Transverse colon (tissue), 4 donors: Measurements from ENCODE around the gene PTPRG. TPM values are rescaled to one million over a fixed set of nuclear protein-coding genes. Genes with fewer than 3 reads are reported as not detected.

Experiments used
- DNase-seq: peaks from one replicate; pipeline ENCODE4 v3.0.0-alpha.2; 2019
- H3K27ac ChIP-seq, 4 donors: fragments of 200-600 bp; sonication (generic); 2 replicates each; pipeline ENCODE4 v1.5.1; 2016 to 2018; ENCODE audit warnings: inconsistent platforms in 4 of 4
- H3K27me3 ChIP-seq: fragments of 200-600 bp; sonication (generic); 2 replicates; pipeline ENCODE4 v1.5.1; 2017; ENCODE audit warnings: inconsistent platforms
- H3K36me3 ChIP-seq, 4 donors: fragments of 200-600 bp; sonication (generic); 2 replicates each; pipeline ENCODE4 v1.5.1; 2017 to 2019; ENCODE audit warnings: inconsistent platforms in 4 of 4
- H3K4me1 ChIP-seq, 4 donors: fragments of 200-600 bp; sonication (generic); 2 replicates each; pipeline ENCODE4 v1.5.1; 2017 to 2020; ENCODE audit warnings: inconsistent platforms in 4 of 4
- H3K4me3 ChIP-seq, 4 donors: fragments of 200-600 bp; sonication (generic); 1 replicate in 1 of 4; 2 replicates in 3 of 4; pipeline versions ENCODE4 v1.5.1 to v1.6.1; 2017 to 2019; ENCODE audit warnings: inconsistent platforms in 4 of 4
- H3K9me3 ChIP-seq, 2 donors: fragments of 200-600 bp; sonication (generic); 2 replicates each; pipeline ENCODE4 v1.5.1; 2017 to 2019; ENCODE audit warnings: inconsistent platforms in 2 of 2
- EP300 ChIP-seq: sonication (generic); formaldehyde crosslinking; IDR thresholded peaks from one replicate; pipeline ENCODE4 v1.6.1; 2017; ENCODE audit warnings: antibody characterized with exemption, low read depth
- POLR2A ChIP-seq: fragments of 450-650 bp; IDR thresholded peaks from one replicate; pipeline ENCODE4 v1.6.1; 2016; ENCODE audit warnings: antibody characterized with exemption, mild to moderate bottlenecking, moderate library complexity
- POLR2AphosphoS5 ChIP-seq, 3 donors: sonication (generic); formaldehyde crosslinking; IDR thresholded peaks; one replicate each; pipeline ENCODE4 v1.6.1; 2016; ENCODE audit warnings: antibody characterized with exemption in 3 of 3
- WGBS, 2 donors: methylation state at CpG; one replicate each; pipeline ENCODE4 v1.1.5; 2018; ENCODE audit warnings: low coverage in 1 of 2; 5-methylcytosine and 5-hydroxymethylcytosine counted together
- in situ Hi-C, 4 donors: fragments of 200-750 bp; cut with MboI; loops; one replicate each; pipeline versions ENCODE4 v1.15.0 to v1.15.1; 2017; ENCODE audit warnings: low sequenced_read_pairs in 3 of 4, low pct_ligation_motif_present in 1 of 4, low pct_unique_long_range_greater_than_20kb in 1 of 4
- intact Hi-C: fragments of 100-400 bp; cut with DNase I; formaldehyde crosslinking; loops from one replicate; pipeline ENCODE4 v1.15.1; 2023; ENCODE audit warnings: low total_unique reads
- total RNA-seq, 4 donors: library from RNA; depleted of rRNA; stranded (reverse); fragments of >200 nt; gene quantifications; one replicate each; pipeline ENCODE4 v1.1.0, GENCODE V29; 2016
- TF ChIP-seq, protein P1 (sequence below), 5 experiments: fragments of 200-600 bp in 3 of 5; fragments of 450-650 bp in 2 of 5; sonication (generic) in 3 of 5; IDR thresholded peaks; 1 replicate in 2 of 5; 2 replicates in 3 of 5; pipeline ENCODE4 v1.5.1; 2016 to 2017; ENCODE audit warnings: antibody characterized with exemption in 5 of 5, inconsistent platforms in 3 of 5, mild to moderate bottlenecking in 2 of 5, moderate library complexity in 1 of 5

The PTPRG gene
- total RNA-seq, 4 donors from 2014 or later, result 29.2 to 83.4 (median 41.6) TPM

DNA sequence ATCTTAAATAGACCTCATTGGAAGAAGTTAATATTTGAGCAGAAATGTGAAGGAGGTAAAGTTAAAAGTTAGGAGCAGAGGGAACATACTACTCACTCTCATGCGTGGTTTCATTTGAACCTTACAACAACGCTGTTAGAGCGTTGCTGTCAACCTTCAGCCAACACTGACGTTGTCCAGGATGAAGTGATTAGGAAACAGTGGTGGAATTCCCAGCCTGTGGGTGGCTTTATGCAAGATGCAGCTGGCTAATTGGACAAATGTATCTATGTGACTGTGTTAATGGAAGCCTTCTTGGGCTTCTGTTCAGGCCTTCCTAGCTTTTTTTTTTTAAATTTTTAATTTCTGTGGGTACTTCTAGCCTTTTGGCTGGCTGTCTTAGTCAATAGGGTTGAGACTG is 40.5 kb downstream of the PTPRG start:
- in situ Hi-C loops (no loop called here), intact Hi-C loops (no loop called here)
- no peaks in the 10 kb centered on the region for H3K36me3 ChIP-seq
- H3K27me3 ChIP-seq, result no peaks in the 10 kb centered on the region
- WGBS, 2 donors, result 63 to 82% methylated on average over 4 of the region's 4 CpGs
- no peaks in the 10 kb centered on the region for H3K9me3 ChIP-seq
- no peak for TF ChIP-seq EP300
- TF ChIP-seq POLR2AphosphoS5 (IDR thresholded peaks at IDR 0.05), result peak in 2 of 3 donors; percentile 56 to 64
- H3K4me3 ChIP-seq, result no peak overlapping the region
- DNase-seq, result no peak
- H3K27ac ChIP-seq, result no peak overlapping the region
- no peaks in the 10 kb centered on the region for H3K4me1 ChIP-seq

DNA sequence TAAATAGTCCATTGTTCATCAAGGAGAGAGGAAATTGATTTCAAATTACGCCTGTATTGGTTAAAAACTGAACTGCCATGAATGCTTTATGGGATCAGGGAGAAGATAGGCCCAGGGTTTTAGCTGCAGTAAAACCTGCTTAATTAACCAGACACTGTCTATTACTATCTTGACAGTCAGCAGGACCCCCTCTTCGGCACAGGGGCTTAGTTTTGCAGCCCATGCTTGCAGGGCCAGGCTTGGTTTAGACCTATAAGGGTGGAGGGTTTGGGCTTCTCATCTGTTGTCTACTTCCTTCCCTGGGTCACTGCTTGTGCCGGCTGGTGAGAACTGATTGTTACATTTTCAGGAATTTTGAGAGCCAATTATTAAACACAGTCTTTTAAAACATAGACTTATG is 41.1 kb downstream of the PTPRG start:
- 77 to 85% methylated on average over 3 of the region's 3 CpGs for WGBS, 2 donors
- TF ChIP-seq EP300, result no peak
- TF ChIP-seq POLR2A, result no peak
- TF ChIP-seq POLR2AphosphoS5 (IDR thresholded peaks at IDR 0.05), result no peak
- TF ChIP-seq, protein P1, sequence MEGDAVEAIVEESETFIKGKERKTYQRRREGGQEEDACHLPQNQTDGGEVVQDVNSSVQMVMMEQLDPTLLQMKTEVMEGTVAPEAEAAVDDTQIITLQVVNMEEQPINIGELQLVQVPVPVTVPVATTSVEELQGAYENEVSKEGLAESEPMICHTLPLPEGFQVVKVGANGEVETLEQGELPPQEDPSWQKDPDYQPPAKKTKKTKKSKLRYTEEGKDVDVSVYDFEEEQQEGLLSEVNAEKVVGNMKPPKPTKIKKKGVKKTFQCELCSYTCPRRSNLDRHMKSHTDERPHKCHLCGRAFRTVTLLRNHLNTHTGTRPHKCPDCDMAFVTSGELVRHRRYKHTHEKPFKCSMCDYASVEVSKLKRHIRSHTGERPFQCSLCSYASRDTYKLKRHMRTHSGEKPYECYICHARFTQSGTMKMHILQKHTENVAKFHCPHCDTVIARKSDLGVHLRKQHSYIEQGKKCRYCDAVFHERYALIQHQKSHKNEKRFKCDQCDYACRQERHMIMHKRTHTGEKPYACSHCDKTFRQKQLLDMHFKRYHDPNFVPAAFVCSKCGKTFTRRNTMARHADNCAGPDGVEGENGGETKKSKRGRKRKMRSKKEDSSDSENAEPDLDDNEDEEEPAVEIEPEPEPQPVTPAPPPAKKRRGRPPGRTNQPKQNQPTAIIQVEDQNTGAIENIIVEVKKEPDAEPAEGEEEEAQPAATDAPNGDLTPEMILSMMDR (IDR thresholded peaks at IDR 0.05), result no peak
- intact Hi-C loops (no loop called here), in situ Hi-C loops (no loop called here)
- Histone ChIP-seq H3K27me3 (no peaks in the 10 kb centered on the region), H3K4me3 (no peak overlapping the region), H3K4me1 (no peaks in the 10 kb centered on the region), H3K27ac (no peak overlapping the region), H3K36me3 (no peaks in the 10 kb centered on the region), H3K9me3 (no peaks in the 10 kb centered on the region)
- DNase-seq, result no peak

DNA sequence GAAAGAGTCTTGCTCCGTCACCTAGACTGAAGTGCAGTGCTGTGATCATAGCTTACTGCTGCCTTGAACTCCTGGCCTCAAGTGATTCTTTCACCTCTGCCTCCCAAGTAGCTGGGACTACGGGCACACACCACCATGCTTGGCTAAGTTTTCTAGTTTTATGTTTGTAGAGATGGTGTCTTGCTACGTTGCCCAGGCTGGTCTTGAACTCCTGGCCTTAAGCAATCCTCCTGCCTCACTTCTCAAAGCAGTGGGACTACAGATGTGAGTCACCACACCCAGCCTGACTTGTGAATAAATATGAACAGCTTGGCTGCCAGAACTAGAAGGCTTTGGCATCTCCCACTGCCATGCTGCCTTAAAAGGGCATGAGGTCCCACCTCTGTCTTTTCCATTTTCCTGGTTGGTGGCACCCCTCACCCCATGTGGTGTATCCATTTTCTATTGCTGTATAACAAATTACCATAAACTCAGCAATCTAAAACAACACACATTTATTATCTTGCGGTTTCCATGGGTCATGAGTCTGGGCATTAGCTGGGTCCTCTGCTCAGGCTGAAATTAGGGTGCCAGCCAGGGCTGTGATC is 44.3 kb downstream of the PTPRG start:
- 45 to 87% methylated on average over 3 to 4 of the region's 4 CpGs for WGBS, 2 donors
- in situ Hi-C loops (no loop called here), intact Hi-C loops (no loop called here)
- H3K4me3 ChIP-seq, result no peak overlapping the region
- no peak for DNase-seq
- H3K36me3 ChIP-seq, result no peaks in the 10 kb centered on the region
- H3K27me3 ChIP-seq, result no peaks in the 10 kb centered on the region
- no peaks in the 10 kb centered on the region for H3K4me1 ChIP-seq
- TF ChIP-seq EP300 (no peak), POLR2A (no peak), POLR2AphosphoS5 (IDR thresholded peaks at IDR 0.05) (no peak)
- TF ChIP-seq, protein P1 (IDR thresholded peaks at IDR 0.05), result no peak
- H3K27ac ChIP-seq, result no peak overlapping the region
- H3K9me3 ChIP-seq, result no peaks in the 10 kb centered on the region

DNA sequence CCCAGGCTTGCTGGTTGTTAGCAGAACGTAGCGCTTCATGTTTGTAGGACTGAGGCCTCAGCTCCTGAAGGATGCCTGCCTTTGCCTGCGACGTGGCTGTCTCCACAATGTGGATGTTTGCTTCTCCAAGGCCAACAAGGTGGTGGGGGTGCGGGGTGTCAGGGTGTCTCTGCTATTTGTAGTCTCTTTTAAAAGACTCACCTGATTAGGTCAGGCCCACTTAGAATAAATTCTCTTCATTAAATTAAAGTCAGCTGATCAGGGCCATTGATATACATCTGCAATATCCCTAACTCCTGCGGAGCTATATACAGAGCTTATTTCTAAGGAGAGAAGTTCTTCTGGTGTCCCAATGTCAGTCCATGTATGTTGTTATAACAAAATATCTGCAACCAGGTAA is 44.8 kb downstream of the PTPRG start:
- no peak overlapping the region for H3K27ac ChIP-seq
- in situ Hi-C loops, result no loop called here
- H3K9me3 ChIP-seq, result no peaks in the 10 kb centered on the region
- intact Hi-C loops, result no loop called here
- WGBS, 2 donors, result 88% methylated on average over 6 of the region's 6 CpGs; no CpG with 5 or more reads in 1 of the 2 donors
- no peaks in the 10 kb centered on the region for H3K27me3 ChIP-seq
- H3K36me3 ChIP-seq, result no peaks in the 10 kb centered on the region
- no peak for DNase-seq
- no peak overlapping the region for H3K4me3 ChIP-seq
- H3K4me1 ChIP-seq, result no peaks in the 10 kb centered on the region
- no peak for TF ChIP-seq POLR2AphosphoS5 (IDR thresholded peaks at IDR 0.05)
- no peak for TF ChIP-seq EP300
- TF ChIP-seq POLR2A, result no peak
- TF ChIP-seq, protein P1 (IDR thresholded peaks at IDR 0.05), result no peak

DNA sequence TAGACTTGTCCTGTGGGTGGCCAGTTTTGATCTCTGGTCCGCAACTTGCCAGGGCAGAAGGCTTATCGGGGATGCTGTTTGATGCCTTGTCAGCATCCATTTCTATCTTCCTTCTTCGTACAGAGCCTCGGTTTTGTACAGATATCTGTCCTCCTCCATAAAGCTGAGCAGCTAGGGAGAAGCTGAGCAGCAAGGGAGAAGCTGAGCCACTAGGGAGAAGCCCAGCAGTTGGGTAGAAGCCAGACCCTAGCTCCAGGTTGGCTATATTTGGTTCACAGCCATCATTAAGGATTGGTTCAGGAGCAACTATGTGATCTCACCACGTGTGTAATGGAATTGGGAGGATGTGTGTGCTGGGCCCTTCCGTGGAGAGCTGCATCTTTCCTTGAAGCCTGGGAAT is 46.7 kb downstream of the PTPRG start:
- TF ChIP-seq POLR2AphosphoS5 (IDR thresholded peaks at IDR 0.05) (no peak), EP300 (no peak), POLR2A (no peak)
- TF ChIP-seq, protein P1 (IDR thresholded peaks at IDR 0.05), result no peak
- H3K36me3 ChIP-seq, result no peaks in the 10 kb centered on the region
- no peaks in the 10 kb centered on the region for H3K27me3 ChIP-seq
- DNase-seq, result no peak
- 78% methylated on average over 6 of the region's 6 CpGs; no CpG with 5 or more reads in 1 of the 2 donors for WGBS, 2 donors
- no peaks in the 10 kb centered on the region for H3K9me3 ChIP-seq
- H3K27ac ChIP-seq, result no peak overlapping the region
- intact Hi-C loops, result no loop called here
- no peak overlapping the region for H3K4me3 ChIP-seq
- in situ Hi-C loops, result no loop called here
- H3K4me1 ChIP-seq, result no peaks in the 10 kb centered on the region
